T-helper 1 cell treated with Interleukin-12 subunit alpha and Interleukin-12 subunit beta and Interleukin-4 antibody, amounts not matched to agents 30 μg/mL and 1 μg/mL, for 36 hours (primary cell): ENCODE measurements around the gene RNF180.

Experiments
- H3K27ac Mint-ChIP-seq: one replicate; pipeline ENCODE4 v1.8.0; 2021; ENCODE audit warnings: mild to moderate bottlenecking, mixed read lengths
- H3K27me3 Mint-ChIP-seq: one replicate; pipeline ENCODE4 v1.8.0; 2021; ENCODE audit warnings: low read depth, mixed read lengths
- H3K36me3 Mint-ChIP-seq: one replicate; pipeline ENCODE4 v1.8.0; 2021; ENCODE audit warnings: low read depth, mixed read lengths
- H3K4me1 Mint-ChIP-seq: one replicate; pipeline ENCODE4 v1.8.0; 2021; ENCODE audit warnings: low read depth, mixed read lengths
- H3K4me3 Mint-ChIP-seq: one replicate; pipeline ENCODE4 v1.8.0; 2021; ENCODE audit warnings: mild to moderate bottlenecking, moderate library complexity, mixed read lengths
- H3K9me3 Mint-ChIP-seq: one replicate; pipeline ENCODE4 v1.8.0; 2021; ENCODE audit warnings: mixed read lengths

Gene RNF180

GRCh38 chr5:64163135-64163534, 2.5 kb upstream of the RNF180 start:
- peaks cover 33% of the 10 kb centered on the region for H3K27me3 Mint-ChIP-seq
- H3K4me1 Mint-ChIP-seq: no peaks in the 10 kb centered on the region
- no peaks in the 10 kb centered on the region for H3K36me3 Mint-ChIP-seq
- no peak overlapping the region for H3K4me3 Mint-ChIP-seq
- H3K9me3 Mint-ChIP-seq: no peaks in the 10 kb centered on the region
- H3K27ac Mint-ChIP-seq: no peak overlapping the region

- H3K36me3 Mint-ChIP-seq: no peaks in the 10 kb centered on the region
- peaks cover 33% of the 10 kb centered on the region for H3K27me3 Mint-ChIP-seq
- no peak overlapping the region for H3K27ac Mint-ChIP-seq
- H3K4me1 Mint-ChIP-seq: no peaks in the 10 kb centered on the region
- H3K4me3 Mint-ChIP-seq: no peak overlapping the region
- no peaks in the 10 kb centered on the region for H3K9me3 Mint-ChIP-seq
Measured at GRCh38 chr5:64163746-64164145, 1.9 kb upstream of the RNF180 start.

GRCh38 chr5:64164166-64164565, 1.5 kb upstream of the RNF180 start:
- H3K9me3 Mint-ChIP-seq: no peaks in the 10 kb centered on the region
- H3K36me3 Mint-ChIP-seq: no peaks in the 10 kb centered on the region
- peaks cover 33% of the 10 kb centered on the region for H3K27me3 Mint-ChIP-seq
- H3K4me3 Mint-ChIP-seq: no peak overlapping the region
- H3K27ac Mint-ChIP-seq: no peak overlapping the region
- H3K4me1 Mint-ChIP-seq: no peaks in the 10 kb centered on the region

GRCh38 chr5:64165160-64165499, 513 bp upstream of the RNF180 start:
- Mint-ChIP-seq H3K4me3 (no peak overlapping the region), H3K27me3 (peaks cover 33% of the 10 kb centered on the region), H3K9me3 (no peaks in the 10 kb centered on the region), H3K27ac (no peak overlapping the region), H3K36me3 (no peaks in the 10 kb centered on the region), H3K4me1 (no peaks in the 10 kb centered on the region)

GRCh38 chr5:64166201-64166959, 737 bp downstream of the RNF180 start:
- H3K36me3 Mint-ChIP-seq: no peaks in the 10 kb centered on the region
- no peak overlapping the region for H3K4me3 Mint-ChIP-seq
- H3K9me3 Mint-ChIP-seq: no peaks in the 10 kb centered on the region
- H3K4me1 Mint-ChIP-seq: no peaks in the 10 kb centered on the region
- peaks cover 33% of the 10 kb centered on the region for H3K27me3 Mint-ChIP-seq
- H3K27ac Mint-ChIP-seq: no peak overlapping the region

GRCh38 chr5:64176301-64176700, 10.7 kb downstream of the RNF180 start:
- Mint-ChIP-seq H3K4me1 (no peaks in the 10 kb centered on the region), H3K9me3 (peaks cover 6% of the 10 kb centered on the region), H3K4me3 (no peak overlapping the region), H3K27ac (no peak overlapping the region), H3K27me3 (no peaks in the 10 kb centered on the region), H3K36me3 (no peaks in the 10 kb centered on the region)

- Mint-ChIP-seq H3K9me3 (peaks cover 6% of the 10 kb centered on the region), H3K4me1 (no peaks in the 10 kb centered on the region), H3K4me3 (no peak overlapping the region), H3K27me3 (no peaks in the 10 kb centered on the region), H3K36me3 (no peaks in the 10 kb centered on the region), H3K27ac (no peak overlapping the region)
Measured at GRCh38 chr5:64180661-64181343, 15.2 kb downstream of the RNF180 start.

- H3K27me3 Mint-ChIP-seq: no peaks in the 10 kb centered on the region
- no peak overlapping the region for H3K4me3 Mint-ChIP-seq
Measured at GRCh38 chr5:64181440-64181839, 15.8 kb downstream of the RNF180 start.

GRCh38 chr5:64183956-64184355, 18.3 kb downstream of the RNF180 start:
- H3K4me3 Mint-ChIP-seq: no peak overlapping the region
- H3K27ac Mint-ChIP-seq: no peak overlapping the region
- no peaks in the 10 kb centered on the region for H3K36me3 Mint-ChIP-seq
- H3K9me3 Mint-ChIP-seq: peaks cover 6% of the 10 kb centered on the region
- no peaks in the 10 kb centered on the region for H3K27me3 Mint-ChIP-seq
- H3K4me1 Mint-ChIP-seq: no peaks in the 10 kb centered on the region

More at GRCh38 chr5:64181440-64181839, 15.8 kb downstream of the RNF180 start:
- Mint-ChIP-seq H3K36me3 (no peaks in the 10 kb centered on the region), H3K9me3 (peaks cover 6% of the 10 kb centered on the region), H3K27ac (no peak overlapping the region), H3K4me1 (no peaks in the 10 kb centered on the region)

GRCh38 chr5:64184832-64185231, 19.2 kb downstream of the RNF180 start:
- no peaks in the 10 kb centered on the region for H3K4me1 Mint-ChIP-seq
- no peak overlapping the region for H3K4me3 Mint-ChIP-seq
- no peaks in the 10 kb centered on the region for H3K27me3 Mint-ChIP-seq
- H3K27ac Mint-ChIP-seq: no peak overlapping the region
- no peaks in the 10 kb centered on the region for H3K36me3 Mint-ChIP-seq
- peaks cover 3% of the 10 kb centered on the region for H3K9me3 Mint-ChIP-seq

GRCh38 chr5:64188776-64189175, 23.1 kb downstream of the RNF180 start:
- H3K27ac Mint-ChIP-seq: no peak overlapping the region
- H3K4me3 Mint-ChIP-seq: no peak overlapping the region
- no peaks in the 10 kb centered on the region for H3K27me3 Mint-ChIP-seq
- H3K36me3 Mint-ChIP-seq: no peaks in the 10 kb centered on the region
- no peaks in the 10 kb centered on the region for H3K4me1 Mint-ChIP-seq
- H3K9me3 Mint-ChIP-seq: no peaks in the 10 kb centered on the region

- Mint-ChIP-seq H3K4me1 (no peaks in the 10 kb centered on the region), H3K36me3 (no peaks in the 10 kb centered on the region), H3K4me3 (no peak overlapping the region), H3K27ac (no peak overlapping the region), H3K27me3 (no peaks in the 10 kb centered on the region), H3K9me3 (no peaks in the 10 kb centered on the region)
Measured at GRCh38 chr5:64190562-64191306, 25.1 kb downstream of the RNF180 start.

- H3K9me3 Mint-ChIP-seq: no peaks in the 10 kb centered on the region
- no peak overlapping the region for H3K4me3 Mint-ChIP-seq
- H3K27ac Mint-ChIP-seq: no peak overlapping the region
- no peaks in the 10 kb centered on the region for H3K36me3 Mint-ChIP-seq
- H3K4me1 Mint-ChIP-seq: no peaks in the 10 kb centered on the region
- no peaks in the 10 kb centered on the region for H3K27me3 Mint-ChIP-seq
Measured at GRCh38 chr5:64195981-64196380, 30.3 kb downstream of the RNF180 start.

- no peak overlapping the region for H3K27ac Mint-ChIP-seq
- no peaks in the 10 kb centered on the region for H3K36me3 Mint-ChIP-seq
- no peaks in the 10 kb centered on the region for H3K27me3 Mint-ChIP-seq
- no peaks in the 10 kb centered on the region for H3K9me3 Mint-ChIP-seq
- H3K4me3 Mint-ChIP-seq: no peak overlapping the region
- H3K4me1 Mint-ChIP-seq: no peaks in the 10 kb centered on the region
Measured at GRCh38 chr5:64199425-64199824, 33.8 kb downstream of the RNF180 start.

- Mint-ChIP-seq H3K27me3 (no peaks in the 10 kb centered on the region), H3K36me3 (no peaks in the 10 kb centered on the region), H3K9me3 (no peaks in the 10 kb centered on the region), H3K4me1 (no peaks in the 10 kb centered on the region), H3K4me3 (no peak overlapping the region), H3K27ac (no peak overlapping the region)
Measured at GRCh38 chr5:64201996-64202395, 36.4 kb downstream of the RNF180 start.
